NB4 (cell line): Measurements from ENCODE around the gene MARCHF4.

Experiments
- CTCF ChIP-seq: IDR thresholded peaks from one replicate; pipeline ENCODE4 v1.5.1; 2012; ENCODE audit warnings: low read depth, low read length
- MAX ChIP-seq: IDR thresholded peaks from 2 replicates; pipeline ENCODE4 v1.6.1; 2011; ENCODE audit warnings: low read depth, low read length
- MYC ChIP-seq: IDR thresholded peaks from 2 replicates; pipeline ENCODE4 v1.6.1; 2011; ENCODE audit warnings: low read depth, low read length
- POLR2A ChIP-seq: IDR thresholded peaks from 2 replicates; pipeline ENCODE4 v1.6.1; 2011; ENCODE audit warnings: mild to moderate bottlenecking; ENCODE audit not compliant: insufficient read length; ENCODE audit errors: extremely low read depth

- TF ChIP-seq CTCF (no peak), POLR2A (no peak), MAX (no peak), MYC (no peak)
Observed at GRCh38 chr2:216391401-216391800, 19.1 kb upstream of the MARCHF4 start.
